Activated CD4-positive, CD25-positive, alpha-beta regulatory T cell treated with anti-CD3 and anti-CD28 coated beads, Interleukin-2, amount 50 U/mL, for 72 hours (primary cell): ENCODE results near the gene ST3GAL3.
A peak's percentile ranks its signal among the peaks of the same experiment; 100 is the strongest.

Source experiments
- DNase-seq: peaks from one replicate; pipeline ENCODE4 v3.0.0; 2021

ST3GAL3 gene

DNA sequence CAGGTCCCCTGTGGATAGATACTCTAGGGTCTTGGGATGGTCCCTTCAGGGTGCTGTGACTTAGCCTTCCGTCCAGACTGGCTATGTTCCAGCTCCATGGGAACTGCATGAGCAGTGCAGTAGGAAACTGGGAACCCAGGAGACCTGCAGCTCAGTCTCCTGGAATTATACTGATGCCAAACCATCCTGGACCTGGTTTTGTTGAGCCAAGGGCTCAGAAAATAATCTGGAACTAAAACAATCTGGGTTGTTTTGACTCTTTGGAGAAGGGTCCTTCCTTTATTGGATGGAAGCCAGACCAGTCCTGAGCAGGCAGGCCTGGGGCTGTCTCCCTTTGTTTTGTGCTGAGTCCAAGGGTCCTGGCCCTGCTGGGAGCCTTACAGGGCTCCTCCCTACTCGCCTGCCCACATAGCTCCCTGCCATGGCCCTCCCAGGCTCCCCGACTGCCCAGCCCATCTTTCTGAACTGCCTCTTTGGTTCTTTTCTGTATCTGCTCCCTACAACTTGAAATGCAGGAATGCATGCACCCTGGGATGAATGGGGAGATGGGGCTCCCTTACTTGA is 240.6 kb downstream of the ST3GAL3 start:
- no peak for DNase-seq

DNA sequence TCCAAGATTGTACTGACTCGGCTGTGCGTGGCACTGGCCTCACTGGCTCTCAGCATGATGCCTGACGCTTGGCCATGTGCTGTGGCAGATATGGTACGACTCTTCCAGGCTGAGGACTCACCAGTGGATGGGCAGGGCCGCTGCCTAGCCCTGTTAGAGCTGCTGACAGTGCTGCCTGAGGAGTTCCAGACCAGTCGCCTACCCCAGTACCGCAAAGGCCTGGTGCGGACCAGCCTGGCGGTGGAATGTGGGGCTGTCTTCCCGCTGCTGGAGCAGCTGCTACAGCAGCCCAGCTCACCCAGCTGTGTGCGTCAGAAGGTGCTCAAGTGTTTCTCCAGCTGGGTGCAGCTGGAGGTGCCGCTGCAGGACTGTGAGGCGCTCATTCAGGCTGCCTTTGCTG is 242.3 kb downstream of the ST3GAL3 start:
- no peak for DNase-seq

- no peak for DNase-seq
Observed at GRCh38 chr1:43951021-43951985, 244.0 kb downstream of the ST3GAL3 start.

DNA sequence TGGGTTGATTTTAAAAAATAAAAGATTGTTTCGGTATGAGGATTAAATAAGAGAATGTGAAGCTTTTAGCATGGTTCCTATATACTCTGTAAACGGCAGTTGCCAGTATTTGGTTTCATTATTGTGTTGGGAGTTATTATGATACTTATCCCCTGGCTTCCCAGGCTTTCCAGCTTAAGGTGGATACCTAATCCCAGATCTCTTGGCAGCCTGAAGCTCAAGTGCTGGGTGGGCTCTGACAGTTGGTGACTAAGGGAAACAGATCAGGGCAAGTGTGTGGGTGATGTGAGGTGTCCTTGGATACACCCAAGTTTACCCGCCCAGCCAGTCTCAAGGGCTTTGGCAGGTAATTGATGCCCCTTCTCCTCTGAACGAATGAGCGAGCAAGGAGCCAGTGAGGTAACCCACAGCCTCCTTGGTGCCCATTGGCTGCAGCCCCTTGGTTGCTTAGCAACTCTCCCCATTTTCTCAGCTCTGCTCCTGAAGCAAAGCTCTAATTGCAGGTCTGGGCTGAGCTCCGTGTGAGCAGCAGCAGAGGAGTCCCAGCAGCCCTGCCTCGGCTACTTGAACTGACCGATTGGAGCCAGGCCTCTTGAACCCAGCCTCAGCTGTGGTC is 245.5 kb downstream of the ST3GAL3 start:
- no peak for DNase-seq

- DNase-seq: no peak
Observed at GRCh38 chr1:43953361-43953760, 246.0 kb downstream of the ST3GAL3 start.

DNA sequence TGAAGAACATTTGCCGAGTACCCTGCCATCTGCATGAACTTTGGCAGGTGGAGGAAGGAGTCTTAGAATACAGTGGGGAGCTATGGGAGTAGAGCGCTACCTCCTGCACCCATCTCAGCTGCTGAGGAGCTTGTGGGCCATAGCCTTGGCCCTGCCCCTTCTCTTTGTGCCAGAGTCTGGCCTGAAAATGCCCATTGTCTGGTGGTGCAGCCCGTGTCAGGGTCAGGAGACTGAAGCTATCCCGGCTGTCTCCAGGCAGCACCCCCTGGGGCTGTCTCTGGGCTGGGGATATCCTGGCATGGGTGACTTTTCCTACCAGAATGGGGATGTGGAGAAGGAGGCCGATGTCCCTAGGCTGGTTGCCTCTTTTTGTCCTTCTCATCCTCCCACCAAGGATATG is 246.7 kb downstream of the ST3GAL3 start:
- no peak for DNase-seq

GRCh38 chr1:43956234-43956633 is 248.9 kb downstream of the ST3GAL3 start:
- DNase-seq: no peak

DNA sequence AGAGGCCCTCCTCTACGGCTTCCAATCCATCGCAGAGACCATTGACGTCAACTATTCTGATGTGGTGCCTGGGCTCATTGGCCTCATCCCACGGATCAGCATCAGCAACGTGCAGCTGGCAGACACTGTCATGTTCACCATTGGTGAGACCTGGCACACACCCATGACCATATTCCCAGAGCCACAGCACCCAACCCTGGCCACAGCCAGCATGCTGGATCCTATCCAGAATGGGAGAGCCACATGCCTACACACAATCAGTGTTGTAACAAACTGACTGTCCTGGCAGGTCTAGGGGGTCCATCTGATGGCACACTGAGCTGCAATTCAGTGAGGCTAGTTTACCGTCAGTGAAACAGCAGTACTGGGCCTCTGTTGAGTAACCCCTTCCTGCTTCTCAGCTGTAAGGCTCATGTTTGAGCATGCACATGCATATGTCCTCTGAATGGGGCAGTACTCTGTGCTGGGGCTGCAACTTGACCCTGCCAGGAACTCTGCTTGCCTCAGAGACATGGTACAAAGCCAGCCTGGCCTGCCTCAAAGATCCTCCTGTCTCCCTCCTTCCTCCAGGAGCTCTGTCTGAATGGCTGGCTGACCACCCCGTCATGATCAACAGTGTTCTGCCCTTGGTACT is 250.2 kb downstream of the ST3GAL3 start:
- no peak for DNase-seq

GRCh38 chr1:43958351-43959255 is 251.3 kb downstream of the ST3GAL3 start:
- no peak for DNase-seq

- no peak for DNase-seq
Observed at GRCh38 chr1:43960798-43961197, 253.5 kb downstream of the ST3GAL3 start.

DNA sequence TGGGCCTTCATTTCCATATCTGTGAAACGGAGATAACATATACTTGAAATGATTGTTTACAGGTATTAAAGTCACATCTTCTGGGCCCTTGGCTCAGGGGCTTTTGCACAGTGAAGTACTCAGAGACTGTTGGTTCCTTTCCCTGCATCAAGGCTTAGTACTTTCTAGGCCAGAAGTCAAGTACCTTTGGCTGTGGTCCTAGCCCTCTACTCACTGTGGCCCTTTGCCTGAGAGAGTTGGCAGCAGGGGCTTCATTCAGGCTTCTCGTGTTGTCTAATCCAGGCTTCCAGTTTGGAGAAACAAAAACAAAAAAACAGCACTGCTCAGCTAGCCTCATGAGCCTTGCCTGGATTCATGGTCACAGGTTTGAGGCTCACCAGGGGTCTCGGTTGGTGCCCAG is 254.4 kb downstream of the ST3GAL3 start:
- DNase-seq: no peak

- no peak for DNase-seq
Observed at GRCh38 chr1:43962324-43962723, 255.0 kb downstream of the ST3GAL3 start.

DNA sequence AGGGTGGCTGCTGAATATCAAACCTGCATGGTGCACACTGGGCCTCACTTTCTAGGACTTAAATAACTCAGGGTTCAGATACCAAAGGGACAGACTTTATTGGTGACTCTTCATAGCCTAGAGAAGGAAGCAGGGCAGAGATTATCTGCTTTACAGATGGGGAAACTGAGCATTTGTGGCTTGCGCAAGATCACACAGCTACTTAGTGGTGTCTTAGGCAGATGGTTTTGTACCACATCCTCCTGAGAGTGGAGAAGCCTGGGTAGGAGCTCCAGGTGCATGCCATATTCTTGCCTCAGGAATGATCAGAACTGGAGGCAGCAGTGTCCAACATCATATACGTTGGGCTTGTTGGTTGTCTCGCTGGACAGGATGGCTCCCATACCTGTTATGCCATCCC is 255.7 kb downstream of the ST3GAL3 start:
- no peak for DNase-seq

DNA sequence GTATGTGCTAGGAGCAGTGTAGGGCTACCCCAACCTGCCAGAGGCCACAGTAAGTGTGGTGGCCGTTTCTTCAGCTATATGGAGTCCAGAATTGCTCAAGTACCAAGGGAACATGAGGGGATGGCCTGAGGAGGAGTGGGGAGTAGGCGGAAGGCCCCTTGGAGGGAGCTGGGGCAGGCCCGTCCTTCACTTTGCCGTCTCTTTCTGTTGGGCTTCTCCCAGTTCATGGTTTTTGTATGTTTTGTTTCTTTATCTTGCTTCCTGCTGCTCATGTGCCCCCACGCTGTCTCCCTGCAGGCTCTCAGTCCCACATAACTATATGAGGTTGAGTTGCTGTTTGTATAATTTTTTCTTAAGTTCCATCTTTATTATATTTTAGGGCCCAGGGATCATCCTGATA is 256.6 kb downstream of the ST3GAL3 start:
- no peak for DNase-seq

- no peak for DNase-seq
Observed at GRCh38 chr1:43965316-43965715, 258.0 kb downstream of the ST3GAL3 start.

DNA sequence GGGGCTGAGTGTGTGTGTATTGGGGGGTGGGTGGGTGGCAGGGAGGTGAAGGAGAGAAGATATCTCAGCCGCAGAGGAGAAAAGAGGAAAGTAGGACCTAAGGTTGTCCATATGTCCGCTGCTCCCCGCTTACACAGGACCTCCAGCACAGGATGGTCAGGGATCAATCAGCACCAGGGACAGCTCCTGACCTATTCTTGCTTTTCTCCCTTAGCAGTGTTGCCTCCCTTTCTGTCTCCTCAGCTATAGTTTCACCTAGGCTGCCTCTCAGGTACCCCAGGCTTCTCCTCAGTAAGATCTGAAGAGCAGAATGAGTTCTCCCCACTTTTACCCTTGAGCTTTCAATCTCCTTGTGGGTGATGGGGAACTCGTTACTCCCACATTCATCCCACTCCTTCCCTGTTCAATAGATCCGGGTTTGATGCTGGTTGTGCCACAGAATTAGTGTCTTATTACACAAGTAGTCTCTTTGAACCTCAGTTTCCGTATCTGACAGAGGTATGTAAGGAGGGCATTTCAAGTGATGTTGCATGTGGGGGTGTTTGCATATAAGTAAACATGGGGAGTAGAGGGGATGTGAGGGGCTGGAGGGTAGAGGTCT is 261.1 kb downstream of the ST3GAL3 start:
- no peak for DNase-seq

DNA sequence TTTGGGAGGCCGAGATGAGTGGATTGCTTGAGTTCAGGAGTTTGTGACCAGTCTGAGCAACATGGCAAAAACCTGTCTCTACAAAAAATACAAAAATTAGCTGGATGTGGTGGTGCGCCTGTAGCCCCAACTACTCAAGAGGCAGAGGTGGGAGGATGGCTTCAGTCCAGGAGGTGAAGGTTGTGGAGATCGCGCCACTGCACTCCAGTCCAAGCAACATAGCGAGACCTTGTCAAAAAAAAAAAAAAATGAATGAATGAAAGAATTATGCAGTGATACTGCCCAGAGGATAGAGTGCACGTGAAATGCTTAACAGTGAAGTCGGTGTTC is 262.0 kb downstream of the ST3GAL3 start:
- DNase-seq: no peak

- DNase-seq: peak; percentile 90
Observed at GRCh38 chr1:43969746-43970466, 262.6 kb downstream of the ST3GAL3 start, which contains the start of gene DPH2. Gene DPH2 (plus strand): TSS chr1:43970010. CDS start chr1:43970176, 166 bp downstream.

GRCh38 chr1:43970502-43970901 is 263.2 kb downstream of the ST3GAL3 start:
- DNase-seq: no peak

DNA sequence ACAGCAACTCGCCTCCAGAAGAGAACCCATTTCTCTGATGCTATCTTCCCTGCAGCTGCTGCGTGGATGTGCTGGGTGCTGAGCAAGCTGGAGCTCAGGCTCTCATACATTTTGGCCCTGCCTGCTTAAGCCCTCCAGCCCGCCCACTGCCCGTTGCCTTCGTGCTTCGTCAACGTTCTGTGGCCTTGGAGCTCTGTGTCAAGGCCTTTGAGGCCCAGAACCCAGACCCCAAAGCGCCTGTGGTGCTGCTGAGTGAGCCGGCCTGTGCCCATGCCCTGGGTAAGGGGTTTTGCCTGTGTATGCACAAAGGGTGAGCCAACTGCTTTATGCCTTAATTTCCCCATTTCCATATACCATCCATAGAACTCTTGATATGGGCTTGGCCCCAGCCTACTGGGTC is 263.6 kb downstream of the ST3GAL3 start:
- DNase-seq: no peak

DNA sequence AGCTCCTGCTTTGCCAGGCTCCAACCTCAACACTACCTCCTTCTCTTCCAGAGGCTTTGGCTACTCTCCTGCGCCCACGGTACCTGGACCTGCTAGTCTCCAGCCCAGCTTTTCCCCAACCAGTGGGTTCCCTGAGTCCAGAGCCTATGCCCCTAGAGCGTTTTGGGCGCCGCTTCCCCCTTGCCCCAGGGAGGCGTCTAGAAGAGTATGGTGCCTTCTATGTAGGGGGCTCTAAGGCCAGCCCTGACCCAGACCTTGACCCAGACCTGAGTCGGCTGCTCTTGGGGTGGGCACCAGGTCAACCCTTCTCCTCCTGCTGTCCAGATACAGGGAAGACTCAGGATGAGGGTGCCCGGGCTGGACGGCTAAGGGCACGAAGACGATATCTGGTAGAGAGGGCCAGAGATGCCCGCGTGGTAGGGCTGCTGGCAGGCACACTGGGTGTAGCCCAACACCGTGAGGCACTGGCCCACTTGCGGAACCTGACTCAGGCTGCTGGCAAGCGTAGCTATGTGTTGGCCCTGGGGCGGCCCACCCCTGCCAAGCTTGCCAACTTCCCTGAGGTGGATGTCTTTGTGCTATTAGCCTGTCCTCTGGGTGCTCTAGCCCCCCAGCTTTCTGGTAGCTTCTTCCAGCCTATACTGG is 264.1 kb downstream of the ST3GAL3 start:
- no peak for DNase-seq
